Trophoblast cell (in vitro differentiated cells and primary cell): ENCODE measurements around the gene COL4A6.

Experiments used
- DNase-seq, 2 donors: peaks; one replicate each; pipeline ENCODE4 v3.0.0-alpha.2; 2016
- H2AFZ ChIP-seq: 2 replicates; pipeline ENCODE4 v1.6.1; 2013; ENCODE audit warnings: low read length, moderate library complexity, mild to moderate bottlenecking; ENCODE audit not compliant: insufficient read depth, poor library complexity
- H2AK5ac ChIP-seq: 2 replicates; pipeline ENCODE4 v1.6.1; 2013; ENCODE audit warnings: mild to moderate bottlenecking, low read length
- H2BK120ac ChIP-seq: 2 replicates; pipeline ENCODE4 v1.6.1; 2013; ENCODE audit warnings: low read length, mild to moderate bottlenecking, moderate library complexity; ENCODE audit not compliant: insufficient read depth, poor library complexity
- H2BK12ac ChIP-seq: 2 replicates; pipeline ENCODE4 v1.6.1; 2013; ENCODE audit warnings: mild to moderate bottlenecking, low read length, moderate library complexity
- H2BK5ac ChIP-seq: 2 replicates; pipeline ENCODE4 v1.6.1; 2013; ENCODE audit warnings: low read length, low read depth, moderate library complexity, mild to moderate bottlenecking; ENCODE audit not compliant: poor library complexity
- H3K14ac ChIP-seq: 2 replicates; pipeline ENCODE4 v1.6.1; 2013; ENCODE audit warnings: mild to moderate bottlenecking, low read length
- H3K18ac ChIP-seq: 2 replicates; pipeline ENCODE4 v1.6.1; 2013; ENCODE audit warnings: mild to moderate bottlenecking, low read length
- H3K23ac ChIP-seq: 2 replicates; pipeline ENCODE4 v1.6.1; 2013; ENCODE audit warnings: low read length
- H3K27ac ChIP-seq: 2 replicates; pipeline ENCODE4 v1.5.1; 2013; ENCODE audit warnings: low read depth, mild to moderate bottlenecking, inconsistent platforms, low read length, moderate library complexity
- H3K27me3 ChIP-seq: 2 replicates; pipeline ENCODE4 v1.6.1; 2013; ENCODE audit warnings: inconsistent platforms, mild to moderate bottlenecking, low read length, moderate library complexity; ENCODE audit not compliant: insufficient read depth
- H3K36me3 ChIP-seq, 2 experiments: 1 replicate in 1 of 2; 2 replicates in 1 of 2; pipeline ENCODE4 v1.6.1; 2013; ENCODE audit warnings: low read length in 2 of 2, mild to moderate bottlenecking in 2 of 2, moderate library complexity in 1 of 2; ENCODE audit not compliant: insufficient read depth in 2 of 2, control insufficient read depth in 1 of 2
- H3K4ac ChIP-seq: 2 replicates; pipeline ENCODE4 v1.6.1; 2013; ENCODE audit warnings: low read depth, mild to moderate bottlenecking, low read length, moderate library complexity
- H3K4me1 ChIP-seq, 2 experiments: 1 replicate in 1 of 2; 2 replicates in 1 of 2; pipeline ENCODE4 v1.6.1; 2013; ENCODE audit warnings: low read length in 2 of 2, mild to moderate bottlenecking in 2 of 2, moderate library complexity in 1 of 2; ENCODE audit not compliant: insufficient read depth in 2 of 2, control insufficient read depth in 1 of 2
- H3K4me2 ChIP-seq: 2 replicates; pipeline ENCODE4 v1.6.1; 2013; ENCODE audit warnings: inconsistent platforms, mild to moderate bottlenecking, low read length, moderate library complexity
- H3K4me3 ChIP-seq: 2 replicates; pipeline ENCODE4 v1.5.1; 2013; ENCODE audit warnings: mild to moderate bottlenecking, low read depth, low read length, inconsistent platforms
- H3K79me1 ChIP-seq: one replicate; pipeline ENCODE4 v1.6.1; 2013; ENCODE audit warnings: low read length
- H3K79me2 ChIP-seq: 2 replicates; pipeline ENCODE4 v1.6.1; 2013; ENCODE audit warnings: low read length, mild to moderate bottlenecking; ENCODE audit not compliant: control insufficient read depth, insufficient read depth, poor library complexity
- H3K9ac ChIP-seq: 2 replicates; pipeline ENCODE4 v1.6.1; 2013; ENCODE audit warnings: mild to moderate bottlenecking, low read length
- H3K9me3 ChIP-seq: 2 replicates; pipeline ENCODE4 v1.6.1; 2013; ENCODE audit warnings: low read depth, mild to moderate bottlenecking, control low read depth, inconsistent platforms, low read length; ENCODE audit not compliant: insufficient read depth
- H4K12ac ChIP-seq: 2 replicates; pipeline ENCODE4 v1.6.1; 2013; ENCODE audit warnings: low read depth, mild to moderate bottlenecking, low read length, moderate library complexity
- H4K8ac ChIP-seq: 2 replicates; pipeline ENCODE4 v1.6.1; 2013; ENCODE audit warnings: low read depth, mild to moderate bottlenecking, low read length, moderate library complexity
- H4K91ac ChIP-seq: one replicate; pipeline ENCODE4 v1.6.1; 2013; ENCODE audit warnings: low read depth, mild to moderate bottlenecking, low read length, moderate library complexity
- WGBS: extraction: QIAGEN DNeasy Blood & Tissue Kit; methylation state at CpG from one replicate; pipeline ENCODE4 v1.1.7; 2013; ENCODE audit warnings: missing lambda C conversion rate; ENCODE audit not compliant: insufficient read length, insufficient coverage; ENCODE audit errors: extremely low coverage; 5-methylcytosine and 5-hydroxymethylcytosine counted together

The COL4A6 gene

GRCh38 chrX:108292053-108292452 lies 146.2 kb downstream of the COL4A6 start:
- no peak overlapping the region for H2BK120ac ChIP-seq
- H2BK5ac ChIP-seq = no peak overlapping the region
- H3K18ac ChIP-seq = no peak overlapping the region
- no peak overlapping the region for H3K4me3 ChIP-seq
- H2AK5ac ChIP-seq = no peak overlapping the region
- no CpG with 5 or more reads among the region's 3 CpGs for WGBS
- no peak overlapping the region for H3K9ac ChIP-seq
- no peak overlapping the region for H4K12ac ChIP-seq
- no peak overlapping the region for H4K8ac ChIP-seq
- no peak for DNase-seq
- H3K36me3 ChIP-seq = peaks cover 0 to 2% of the 10 kb centered on the region in 2 experiments
- H3K27ac ChIP-seq = no peak overlapping the region
- H3K79me1 ChIP-seq = no peaks in the 10 kb centered on the region
- no peaks in the 10 kb centered on the region for H3K79me2 ChIP-seq
- H3K27me3 ChIP-seq = no peaks in the 10 kb centered on the region
- H3K23ac ChIP-seq = no peak overlapping the region
- H3K9me3 ChIP-seq = no peaks in the 10 kb centered on the region
- H2BK12ac ChIP-seq = no peak overlapping the region
- no peak overlapping the region for H4K91ac ChIP-seq
- no peak overlapping the region for H3K14ac ChIP-seq
- no peak overlapping the region for H3K4ac ChIP-seq
- H3K4me1 ChIP-seq = no peaks in the 10 kb centered on the region
- no peak overlapping the region for H2AFZ ChIP-seq
- H3K4me2 ChIP-seq = no peak overlapping the region

GRCh38 chrX:108285918-108286317 lies 152.3 kb downstream of the COL4A6 start:
- Histone ChIP-seq H3K27ac (no peak overlapping the region), H3K23ac (no peak overlapping the region), H2BK120ac (no peak overlapping the region), H3K4me2 (no peak overlapping the region), H2BK12ac (no peak overlapping the region), H3K4ac (no peak overlapping the region), H3K79me2 (no peaks in the 10 kb centered on the region), H3K4me1 (no peaks in the 10 kb centered on the region), H3K9ac (no peak overlapping the region), H3K79me1 (no peaks in the 10 kb centered on the region), H2AFZ (no peak overlapping the region), H4K8ac (no peak overlapping the region), H2AK5ac (no peak overlapping the region), H3K36me3 (no peaks in the 10 kb centered on the region), H3K4me3 (no peak overlapping the region), H3K9me3 (no peaks in the 10 kb centered on the region), H4K12ac (no peak overlapping the region), H4K91ac (no peak overlapping the region), H2BK5ac (no peak overlapping the region), H3K27me3 (no peaks in the 10 kb centered on the region), H3K14ac (no peak overlapping the region), H3K18ac (no peak overlapping the region)
- no peak for DNase-seq
- no CpG with 5 or more reads among the region's 2 CpGs for WGBS

DNA sequence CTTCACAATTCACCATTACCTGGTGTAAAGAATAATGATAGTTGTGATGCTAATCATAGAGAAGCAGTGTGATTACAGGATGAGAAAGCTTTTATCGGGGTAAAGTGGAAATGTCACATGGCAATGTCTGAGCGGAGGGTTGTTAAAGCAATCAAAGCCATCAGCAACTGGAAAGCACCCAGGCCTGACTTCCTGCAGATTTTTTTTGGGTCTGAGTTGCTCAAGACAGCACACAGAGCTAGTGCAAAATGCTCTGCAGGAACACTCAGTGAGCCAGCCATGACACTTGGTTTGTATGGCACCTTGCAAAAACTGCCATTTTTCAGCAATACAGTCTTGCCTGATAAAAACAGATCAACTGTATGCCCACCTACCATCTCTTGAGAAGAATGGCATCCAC lies 152.9 kb downstream of the COL4A6 start:
- Histone ChIP-seq H4K8ac (no peak overlapping the region), H3K14ac (no peak overlapping the region), H3K23ac (no peak overlapping the region), H2BK120ac (no peak overlapping the region), H2BK5ac (no peak overlapping the region), H4K12ac (no peak overlapping the region), H3K18ac (no peak overlapping the region), H3K27me3 (no peaks in the 10 kb centered on the region), H3K4me3 (no peak overlapping the region), H3K4me2 (no peak overlapping the region), H3K27ac (no peak overlapping the region), H3K9me3 (no peaks in the 10 kb centered on the region), H3K4me1 (no peaks in the 10 kb centered on the region), H3K36me3 (no peaks in the 10 kb centered on the region), H3K9ac (no peak overlapping the region), H3K79me2 (no peaks in the 10 kb centered on the region), H2AFZ (no peak overlapping the region), H2AK5ac (no peak overlapping the region), H4K91ac (no peak overlapping the region), H3K79me1 (no peaks in the 10 kb centered on the region), H2BK12ac (no peak overlapping the region), H3K4ac (no peak overlapping the region)
- DNase-seq = no peak
- WGBS = no CpG with 5 or more reads among the region's 2 CpGs

DNA sequence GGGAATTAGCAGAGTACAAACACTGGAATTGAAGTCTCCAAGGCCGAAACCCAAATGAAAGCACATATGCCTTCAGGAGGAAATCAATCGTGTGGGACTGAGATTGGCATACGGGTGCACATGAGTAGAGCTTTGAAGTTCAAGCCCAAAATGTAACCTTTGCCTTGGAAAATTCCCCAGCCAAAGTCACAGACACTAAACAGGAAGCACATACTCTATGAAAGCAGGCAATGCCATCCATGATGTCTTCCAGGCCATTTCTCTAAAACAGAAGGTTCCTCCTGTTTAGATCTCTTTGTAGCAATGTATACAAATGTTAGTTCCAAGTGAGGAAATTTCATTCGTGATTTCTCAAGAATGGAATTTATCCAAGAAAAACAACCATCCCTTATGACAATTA lies 162.5 kb downstream of the COL4A6 start:
- Histone ChIP-seq H3K14ac (no peak overlapping the region), H4K12ac (no peak overlapping the region), H2AFZ (no peak overlapping the region), H3K79me1 (no peaks in the 10 kb centered on the region), H3K23ac (no peak overlapping the region), H3K36me3 (no peaks in the 10 kb centered on the region), H3K9me3 (no peaks in the 10 kb centered on the region), H3K18ac (no peak overlapping the region), H2BK12ac (no peak overlapping the region), H2BK120ac (no peak overlapping the region), H4K91ac (no peak overlapping the region), H3K9ac (no peak overlapping the region), H3K4ac (no peak overlapping the region), H3K4me3 (no peak overlapping the region), H3K4me1 (peaks cover 0 to 4% of the 10 kb centered on the region in 2 experiments), H3K79me2 (no peaks in the 10 kb centered on the region), H3K4me2 (no peak overlapping the region), H2AK5ac (no peak overlapping the region), H2BK5ac (no peak overlapping the region), H3K27ac (no peak overlapping the region), H4K8ac (no peak overlapping the region), H3K27me3 (no peaks in the 10 kb centered on the region)
- WGBS = no CpG with 5 or more reads among the region's 4 CpGs
- no peak for DNase-seq
